Trophoblast cell (in vitro differentiated cells and primary cell): Measurements from ENCODE around the gene LRRFIP1.

Experiments
- DNase-seq, 2 donors: peaks; one replicate each; pipeline ENCODE4 v3.0.0-alpha.2; 2016
- H2AFZ ChIP-seq: 2 replicates; pipeline ENCODE4 v1.6.1; 2013; ENCODE audit warnings: low read length, moderate library complexity, mild to moderate bottlenecking; ENCODE audit not compliant: insufficient read depth, poor library complexity
- H2AK5ac ChIP-seq: 2 replicates; pipeline ENCODE4 v1.6.1; 2013; ENCODE audit warnings: mild to moderate bottlenecking, low read length
- H2BK120ac ChIP-seq: 2 replicates; pipeline ENCODE4 v1.6.1; 2013; ENCODE audit warnings: low read length, mild to moderate bottlenecking, moderate library complexity; ENCODE audit not compliant: insufficient read depth, poor library complexity
- H2BK12ac ChIP-seq: 2 replicates; pipeline ENCODE4 v1.6.1; 2013; ENCODE audit warnings: mild to moderate bottlenecking, low read length, moderate library complexity
- H2BK5ac ChIP-seq: 2 replicates; pipeline ENCODE4 v1.6.1; 2013; ENCODE audit warnings: low read length, low read depth, moderate library complexity, mild to moderate bottlenecking; ENCODE audit not compliant: poor library complexity
- H3K14ac ChIP-seq: 2 replicates; pipeline ENCODE4 v1.6.1; 2013; ENCODE audit warnings: mild to moderate bottlenecking, low read length
- H3K18ac ChIP-seq: 2 replicates; pipeline ENCODE4 v1.6.1; 2013; ENCODE audit warnings: mild to moderate bottlenecking, low read length
- H3K23ac ChIP-seq: 2 replicates; pipeline ENCODE4 v1.6.1; 2013; ENCODE audit warnings: low read length
- H3K27ac ChIP-seq: 2 replicates; pipeline ENCODE4 v1.5.1; 2013; ENCODE audit warnings: low read depth, mild to moderate bottlenecking, inconsistent platforms, low read length, moderate library complexity
- H3K27me3 ChIP-seq: 2 replicates; pipeline ENCODE4 v1.6.1; 2013; ENCODE audit warnings: inconsistent platforms, mild to moderate bottlenecking, low read length, moderate library complexity; ENCODE audit not compliant: insufficient read depth
- H3K36me3 ChIP-seq, 2 experiments: 1 replicate in 1 of 2; 2 replicates in 1 of 2; pipeline ENCODE4 v1.6.1; 2013; ENCODE audit warnings: low read length in 2 of 2, mild to moderate bottlenecking in 2 of 2, moderate library complexity in 1 of 2; ENCODE audit not compliant: insufficient read depth in 2 of 2, control insufficient read depth in 1 of 2
- H3K4ac ChIP-seq: 2 replicates; pipeline ENCODE4 v1.6.1; 2013; ENCODE audit warnings: low read depth, mild to moderate bottlenecking, low read length, moderate library complexity
- H3K4me1 ChIP-seq, 2 experiments: 1 replicate in 1 of 2; 2 replicates in 1 of 2; pipeline ENCODE4 v1.6.1; 2013; ENCODE audit warnings: low read length in 2 of 2, mild to moderate bottlenecking in 2 of 2, moderate library complexity in 1 of 2; ENCODE audit not compliant: insufficient read depth in 2 of 2, control insufficient read depth in 1 of 2
- H3K4me2 ChIP-seq: 2 replicates; pipeline ENCODE4 v1.6.1; 2013; ENCODE audit warnings: inconsistent platforms, mild to moderate bottlenecking, low read length, moderate library complexity
- H3K4me3 ChIP-seq: 2 replicates; pipeline ENCODE4 v1.5.1; 2013; ENCODE audit warnings: mild to moderate bottlenecking, low read depth, low read length, inconsistent platforms
- H3K79me1 ChIP-seq: one replicate; pipeline ENCODE4 v1.6.1; 2013; ENCODE audit warnings: low read length
- H3K79me2 ChIP-seq: 2 replicates; pipeline ENCODE4 v1.6.1; 2013; ENCODE audit warnings: low read length, mild to moderate bottlenecking; ENCODE audit not compliant: control insufficient read depth, insufficient read depth, poor library complexity
- H3K9ac ChIP-seq: 2 replicates; pipeline ENCODE4 v1.6.1; 2013; ENCODE audit warnings: mild to moderate bottlenecking, low read length
- H3K9me3 ChIP-seq: 2 replicates; pipeline ENCODE4 v1.6.1; 2013; ENCODE audit warnings: low read depth, mild to moderate bottlenecking, control low read depth, inconsistent platforms, low read length; ENCODE audit not compliant: insufficient read depth
- H4K12ac ChIP-seq: 2 replicates; pipeline ENCODE4 v1.6.1; 2013; ENCODE audit warnings: low read depth, mild to moderate bottlenecking, low read length, moderate library complexity
- H4K8ac ChIP-seq: 2 replicates; pipeline ENCODE4 v1.6.1; 2013; ENCODE audit warnings: low read depth, mild to moderate bottlenecking, low read length, moderate library complexity
- H4K91ac ChIP-seq: one replicate; pipeline ENCODE4 v1.6.1; 2013; ENCODE audit warnings: low read depth, mild to moderate bottlenecking, low read length, moderate library complexity
- WGBS: extraction: QIAGEN DNeasy Blood & Tissue Kit; methylation state at CpG from one replicate; pipeline ENCODE4 v1.1.7; 2013; ENCODE audit warnings: missing lambda C conversion rate; ENCODE audit not compliant: insufficient read length, insufficient coverage; ENCODE audit errors: extremely low coverage; 5-methylcytosine and 5-hydroxymethylcytosine counted together

Gene LRRFIP1

GRCh38 chr2:237649541-237650454 is 22.4 kb downstream of the LRRFIP1 start:
- H2AK5ac ChIP-seq: no peak overlapping the region
- H3K9me3 ChIP-seq: peaks cover 1% of the 10 kb centered on the region
- H3K9ac ChIP-seq: no peak overlapping the region
- WGBS: no CpG with 5 or more reads among the region's 17 CpGs
- no peaks in the 10 kb centered on the region for H3K79me2 ChIP-seq
- H3K4me1 ChIP-seq: peaks cover 9 to 12% of the 10 kb centered on the region in 2 experiments
- no peak overlapping the region for H3K14ac ChIP-seq
- no peak overlapping the region for H4K8ac ChIP-seq
- no peaks in the 10 kb centered on the region for H3K79me1 ChIP-seq
- no peak overlapping the region for H3K23ac ChIP-seq
- no peak for DNase-seq
- H3K18ac ChIP-seq: no peak overlapping the region
- H3K4me2 ChIP-seq: no peak overlapping the region
- no peak overlapping the region for H4K91ac ChIP-seq
- no peak overlapping the region for H4K12ac ChIP-seq
- no peak overlapping the region for H2BK5ac ChIP-seq
- H3K27me3 ChIP-seq: no peaks in the 10 kb centered on the region
- H2BK120ac ChIP-seq: no peak overlapping the region
- no peak overlapping the region for H2AFZ ChIP-seq
- H2BK12ac ChIP-seq: no peak overlapping the region
- peaks cover 0 to 5% of the 10 kb centered on the region in 2 experiments for H3K36me3 ChIP-seq
- H3K4ac ChIP-seq: no peak overlapping the region
- no peak overlapping the region for H3K27ac ChIP-seq
- no peak overlapping the region for H3K4me3 ChIP-seq

- H3K23ac ChIP-seq: no peak overlapping the region
- H2AK5ac ChIP-seq: no peak overlapping the region
- H3K9me3 ChIP-seq: peaks cover 1% of the 10 kb centered on the region
- H3K79me2 ChIP-seq: no peaks in the 10 kb centered on the region
- no peak overlapping the region for H2AFZ ChIP-seq
- H2BK5ac ChIP-seq: no peak overlapping the region
- no peak overlapping the region for H3K14ac ChIP-seq
- H3K18ac ChIP-seq: no peak overlapping the region
- H3K79me1 ChIP-seq: no peaks in the 10 kb centered on the region
- no peak overlapping the region for H3K27ac ChIP-seq
- no peak overlapping the region for H3K4ac ChIP-seq
- H4K91ac ChIP-seq: no peak overlapping the region
- H3K4me1 ChIP-seq: peaks cover 9 to 12% of the 10 kb centered on the region in 2 experiments
- H3K4me2 ChIP-seq: no peak overlapping the region
- no peak overlapping the region for H3K9ac ChIP-seq
- no CpG with 5 or more reads among the region's 7 CpGs for WGBS
- no peak overlapping the region for H3K4me3 ChIP-seq
- no peak overlapping the region for H2BK120ac ChIP-seq
- H3K36me3 ChIP-seq: peaks cover 0 to 1% of the 10 kb centered on the region in 2 experiments
- DNase-seq: peak; percentile 86 to 89
- H4K8ac ChIP-seq: no peak overlapping the region
- H3K27me3 ChIP-seq: no peaks in the 10 kb centered on the region
- H2BK12ac ChIP-seq: no peak overlapping the region
- H4K12ac ChIP-seq: no peak overlapping the region
These were observed 23.1 kb downstream of the LRRFIP1 start for GRCh38 chr2:237650455-237650850.

- no peaks in the 10 kb centered on the region for H3K79me2 ChIP-seq
- no peak overlapping the region for H4K8ac ChIP-seq
- no peak overlapping the region for H3K23ac ChIP-seq
- no peak overlapping the region for H2BK120ac ChIP-seq
- H3K14ac ChIP-seq: no peak overlapping the region
- H3K27ac ChIP-seq: no peak overlapping the region
- DNase-seq: no peak
- peaks cover 0 to 1% of the 10 kb centered on the region in 2 experiments for H3K36me3 ChIP-seq
- H3K4ac ChIP-seq: no peak overlapping the region
- no peak overlapping the region for H3K18ac ChIP-seq
- H3K79me1 ChIP-seq: no peaks in the 10 kb centered on the region
- H3K4me2 ChIP-seq: no peak overlapping the region
- H2BK5ac ChIP-seq: no peak overlapping the region
- H3K9me3 ChIP-seq: peaks cover 1% of the 10 kb centered on the region
- H2AFZ ChIP-seq: no peak overlapping the region
- WGBS: no CpG with 5 or more reads among the region's 10 CpGs
- H3K4me1 ChIP-seq: peaks cover 9 to 12% of the 10 kb centered on the region in 2 experiments
- H3K4me3 ChIP-seq: no peak overlapping the region
- H3K9ac ChIP-seq: no peak overlapping the region
- H2BK12ac ChIP-seq: no peak overlapping the region
- no peaks in the 10 kb centered on the region for H3K27me3 ChIP-seq
- no peak overlapping the region for H4K91ac ChIP-seq
- H4K12ac ChIP-seq: no peak overlapping the region
- H2AK5ac ChIP-seq: no peak overlapping the region
These were observed 24.4 kb downstream of the LRRFIP1 start for GRCh38 chr2:237651761-237652160.

GRCh38 chr2:237652181-237652580 is 24.8 kb downstream of the LRRFIP1 start:
- DNase-seq: no peak
- Histone ChIP-seq H3K18ac (no peak overlapping the region), H3K27ac (no peak overlapping the region), H3K4me2 (no peak overlapping the region), H4K91ac (no peak overlapping the region), H3K4me1 (peaks cover 9 to 12% of the 10 kb centered on the region in 2 experiments), H3K36me3 (peaks cover 0 to 1% of the 10 kb centered on the region in 2 experiments), H3K4me3 (no peak overlapping the region), H4K12ac (no peak overlapping the region), H2AFZ (no peak overlapping the region), H2BK12ac (no peak overlapping the region), H3K27me3 (no peaks in the 10 kb centered on the region), H3K4ac (no peak overlapping the region), H4K8ac (no peak overlapping the region), H3K79me1 (no peaks in the 10 kb centered on the region), H2AK5ac (no peak overlapping the region), H3K9me3 (peaks cover 1% of the 10 kb centered on the region), H3K9ac (no peak overlapping the region), H3K14ac (no peak overlapping the region), H2BK120ac (no peak overlapping the region), H3K79me2 (no peaks in the 10 kb centered on the region), H2BK5ac (no peak overlapping the region), H3K23ac (no peak overlapping the region)
- WGBS: no CpG with 5 or more reads among the region's 3 CpGs
